Trophoblast cell (in vitro differentiated cells and primary cell): ENCODE measurements around the gene LRRC26.

ENCODE experiments used
- DNase-seq, 2 donors: peaks; one replicate each; pipeline ENCODE4 v3.0.0-alpha.2; 2016
- H2AFZ ChIP-seq: 2 replicates; pipeline ENCODE4 v1.6.1; 2013; ENCODE audit warnings: low read length, moderate library complexity, mild to moderate bottlenecking; ENCODE audit not compliant: insufficient read depth, poor library complexity
- H2AK5ac ChIP-seq: 2 replicates; pipeline ENCODE4 v1.6.1; 2013; ENCODE audit warnings: mild to moderate bottlenecking, low read length
- H2BK120ac ChIP-seq: 2 replicates; pipeline ENCODE4 v1.6.1; 2013; ENCODE audit warnings: low read length, mild to moderate bottlenecking, moderate library complexity; ENCODE audit not compliant: insufficient read depth, poor library complexity
- H2BK12ac ChIP-seq: 2 replicates; pipeline ENCODE4 v1.6.1; 2013; ENCODE audit warnings: mild to moderate bottlenecking, low read length, moderate library complexity
- H2BK5ac ChIP-seq: 2 replicates; pipeline ENCODE4 v1.6.1; 2013; ENCODE audit warnings: low read length, low read depth, moderate library complexity, mild to moderate bottlenecking; ENCODE audit not compliant: poor library complexity
- H3K14ac ChIP-seq: 2 replicates; pipeline ENCODE4 v1.6.1; 2013; ENCODE audit warnings: mild to moderate bottlenecking, low read length
- H3K18ac ChIP-seq: 2 replicates; pipeline ENCODE4 v1.6.1; 2013; ENCODE audit warnings: mild to moderate bottlenecking, low read length
- H3K23ac ChIP-seq: 2 replicates; pipeline ENCODE4 v1.6.1; 2013; ENCODE audit warnings: low read length
- H3K27ac ChIP-seq: 2 replicates; pipeline ENCODE4 v1.5.1; 2013; ENCODE audit warnings: low read depth, mild to moderate bottlenecking, inconsistent platforms, low read length, moderate library complexity
- H3K27me3 ChIP-seq: 2 replicates; pipeline ENCODE4 v1.6.1; 2013; ENCODE audit warnings: inconsistent platforms, mild to moderate bottlenecking, low read length, moderate library complexity; ENCODE audit not compliant: insufficient read depth
- H3K36me3 ChIP-seq, 2 experiments: 1 replicate in 1 of 2; 2 replicates in 1 of 2; pipeline ENCODE4 v1.6.1; 2013; ENCODE audit warnings: low read length in 2 of 2, mild to moderate bottlenecking in 2 of 2, moderate library complexity in 1 of 2; ENCODE audit not compliant: insufficient read depth in 2 of 2, control insufficient read depth in 1 of 2
- H3K4ac ChIP-seq: 2 replicates; pipeline ENCODE4 v1.6.1; 2013; ENCODE audit warnings: low read depth, mild to moderate bottlenecking, low read length, moderate library complexity
- H3K4me1 ChIP-seq, 2 experiments: 1 replicate in 1 of 2; 2 replicates in 1 of 2; pipeline ENCODE4 v1.6.1; 2013; ENCODE audit warnings: low read length in 2 of 2, mild to moderate bottlenecking in 2 of 2, moderate library complexity in 1 of 2; ENCODE audit not compliant: insufficient read depth in 2 of 2, control insufficient read depth in 1 of 2
- H3K4me2 ChIP-seq: 2 replicates; pipeline ENCODE4 v1.6.1; 2013; ENCODE audit warnings: inconsistent platforms, mild to moderate bottlenecking, low read length, moderate library complexity
- H3K4me3 ChIP-seq: 2 replicates; pipeline ENCODE4 v1.5.1; 2013; ENCODE audit warnings: mild to moderate bottlenecking, low read depth, low read length, inconsistent platforms
- H3K79me1 ChIP-seq: one replicate; pipeline ENCODE4 v1.6.1; 2013; ENCODE audit warnings: low read length
- H3K79me2 ChIP-seq: 2 replicates; pipeline ENCODE4 v1.6.1; 2013; ENCODE audit warnings: low read length, mild to moderate bottlenecking; ENCODE audit not compliant: control insufficient read depth, insufficient read depth, poor library complexity
- H3K9ac ChIP-seq: 2 replicates; pipeline ENCODE4 v1.6.1; 2013; ENCODE audit warnings: mild to moderate bottlenecking, low read length
- H3K9me3 ChIP-seq: 2 replicates; pipeline ENCODE4 v1.6.1; 2013; ENCODE audit warnings: low read depth, mild to moderate bottlenecking, control low read depth, inconsistent platforms, low read length; ENCODE audit not compliant: insufficient read depth
- H4K12ac ChIP-seq: 2 replicates; pipeline ENCODE4 v1.6.1; 2013; ENCODE audit warnings: low read depth, mild to moderate bottlenecking, low read length, moderate library complexity
- H4K8ac ChIP-seq: 2 replicates; pipeline ENCODE4 v1.6.1; 2013; ENCODE audit warnings: low read depth, mild to moderate bottlenecking, low read length, moderate library complexity
- H4K91ac ChIP-seq: one replicate; pipeline ENCODE4 v1.6.1; 2013; ENCODE audit warnings: low read depth, mild to moderate bottlenecking, low read length, moderate library complexity
- WGBS: extraction: QIAGEN DNeasy Blood & Tissue Kit; methylation state at CpG from one replicate; pipeline ENCODE4 v1.1.7; 2013; ENCODE audit warnings: missing lambda C conversion rate; ENCODE audit not compliant: insufficient read length, insufficient coverage; ENCODE audit errors: extremely low coverage; 5-methylcytosine and 5-hydroxymethylcytosine counted together

The LRRC26 gene

DNA sequence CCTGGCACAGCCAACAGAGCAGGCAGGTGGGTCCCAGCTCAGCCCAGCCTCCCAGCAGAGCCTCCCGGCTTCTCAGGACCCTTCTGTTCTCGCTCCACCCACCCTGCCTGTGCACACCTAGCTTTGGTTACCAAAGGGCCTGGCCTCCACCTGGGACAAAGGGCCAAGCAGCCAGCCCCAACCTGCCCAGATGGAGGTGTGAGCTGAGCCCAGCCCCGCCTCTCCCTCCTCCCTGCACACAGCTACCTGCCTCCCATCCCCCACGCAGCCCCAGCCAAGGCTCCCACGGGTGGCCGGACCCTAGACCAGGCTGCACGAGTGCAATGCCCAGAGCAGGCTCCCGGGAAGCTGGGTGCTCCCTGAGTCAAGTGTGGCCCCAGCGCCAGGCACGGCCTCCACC is 25.1 kb upstream of the LRRC26 start:
- no CpG with 5 or more reads among the region's 10 CpGs for whole genome bisulfite sequencing
- Histone ChIP-seq H3K14ac (no peak overlapping the region), H4K12ac (no peak overlapping the region), H3K4me2 (no peak overlapping the region), H3K27me3 (no peaks in the 10 kb centered on the region), H3K23ac (no peak overlapping the region), H2AFZ (no peak overlapping the region), H3K9ac (no peak overlapping the region), H3K9me3 (no peaks in the 10 kb centered on the region), H3K79me2 (no peaks in the 10 kb centered on the region), H3K4me3 (no peak overlapping the region), H2AK5ac (no peak overlapping the region), H3K27ac (no peak overlapping the region), H3K36me3 (peaks cover 24 to 28% of the 10 kb centered on the region in 2 experiments), H3K4me1 (peaks cover 9 to 25% of the 10 kb centered on the region in 2 experiments), H3K79me1 (no peaks in the 10 kb centered on the region), H2BK5ac (no peak overlapping the region), H2BK12ac (no peak overlapping the region), H4K91ac (no peak overlapping the region), H4K8ac (no peak overlapping the region), H3K4ac (no peak overlapping the region), H3K18ac (no peak overlapping the region), H2BK120ac (no peak overlapping the region)
- DNase-seq = no peak

DNA sequence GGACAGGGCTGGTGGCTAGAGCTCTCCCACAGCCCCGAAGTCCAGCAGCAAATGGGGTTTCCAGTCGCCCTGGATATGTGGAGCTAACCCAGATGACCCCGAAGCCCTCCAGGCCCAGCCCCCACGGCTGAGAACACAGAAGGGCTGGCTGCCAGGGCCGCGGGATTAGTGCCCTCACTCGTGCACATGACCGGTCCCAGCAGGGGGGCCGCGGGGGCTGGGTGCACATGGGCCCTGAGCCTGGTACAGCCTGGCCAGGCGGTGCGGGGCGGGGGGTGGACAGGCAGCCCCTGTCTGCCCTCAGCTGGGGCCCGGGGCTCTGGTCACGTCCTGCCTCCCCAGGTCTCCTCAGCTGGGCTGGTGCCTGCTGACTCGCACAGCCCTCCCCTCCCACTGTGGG is 24.5 kb upstream of the LRRC26 start:
- no peak overlapping the region for H3K4ac ChIP-seq
- no peaks in the 10 kb centered on the region for H3K79me1 ChIP-seq
- peaks cover 27 to 31% of the 10 kb centered on the region in 2 experiments for H3K36me3 ChIP-seq
- no peak overlapping the region for H2AK5ac ChIP-seq
- H2BK120ac ChIP-seq = no peak overlapping the region
- no peak overlapping the region for H3K4me3 ChIP-seq
- no peaks in the 10 kb centered on the region for H3K9me3 ChIP-seq
- H4K12ac ChIP-seq = no peak overlapping the region
- no peaks in the 10 kb centered on the region for H3K27me3 ChIP-seq
- H4K91ac ChIP-seq = no peak overlapping the region
- no peak overlapping the region for H2BK5ac ChIP-seq
- peaks cover 14 to 27% of the 10 kb centered on the region in 2 experiments for H3K4me1 ChIP-seq
- H3K18ac ChIP-seq = no peak overlapping the region
- no peak overlapping the region for H3K9ac ChIP-seq
- WGBS = no CpG with 5 or more reads among the region's 16 CpGs
- H4K8ac ChIP-seq = no peak overlapping the region
- no peak overlapping the region for H2AFZ ChIP-seq
- peaks cover 2% of the 10 kb centered on the region for H3K79me2 ChIP-seq
- no peak overlapping the region for H2BK12ac ChIP-seq
- no peak overlapping the region for H3K14ac ChIP-seq
- no peak for DNase-seq
- no peak overlapping the region for H3K23ac ChIP-seq
- H3K27ac ChIP-seq = no peak overlapping the region
- H3K4me2 ChIP-seq = no peak overlapping the region

DNA sequence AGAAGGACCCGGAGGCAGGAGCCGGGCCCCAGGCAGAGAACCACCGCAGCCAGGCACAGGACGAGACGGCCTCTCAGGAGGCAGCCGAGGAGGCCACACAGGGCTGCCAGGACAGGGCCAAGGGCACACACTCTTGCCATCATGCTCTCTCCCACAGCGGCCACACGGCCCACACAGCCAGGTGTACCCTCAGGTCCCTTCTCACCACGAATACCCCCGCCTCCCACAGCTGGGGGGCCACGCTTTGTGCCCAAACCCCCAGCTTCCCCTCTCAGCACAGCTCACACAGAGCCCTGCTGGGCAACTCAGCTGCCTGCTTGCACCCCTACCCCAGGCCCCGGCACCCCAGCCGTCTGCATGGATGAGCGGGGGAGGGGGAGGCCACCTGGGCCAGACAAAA is 23.9 kb upstream of the LRRC26 start:
- Histone ChIP-seq H2BK120ac (no peak overlapping the region), H3K4me2 (no peak overlapping the region), H3K4me1 (peaks cover 15 to 23% of the 10 kb centered on the region in 2 experiments), H3K4ac (no peak overlapping the region), H2BK12ac (no peak overlapping the region), H3K27me3 (no peaks in the 10 kb centered on the region), H3K27ac (no peak overlapping the region), H4K12ac (no peak overlapping the region), H4K91ac (no peak overlapping the region), H3K36me3 (peaks cover 27 to 31% of the 10 kb centered on the region in 2 experiments), H3K79me1 (no peaks in the 10 kb centered on the region), H4K8ac (no peak overlapping the region), H3K9me3 (no peaks in the 10 kb centered on the region), H2BK5ac (no peak overlapping the region), H3K18ac (no peak overlapping the region), H3K23ac (no peak overlapping the region), H3K4me3 (no peak overlapping the region), H3K14ac (no peak overlapping the region), H2AFZ (no peak overlapping the region), H2AK5ac (no peak overlapping the region), H3K79me2 (peaks cover 2% of the 10 kb centered on the region), H3K9ac (no peak overlapping the region)
- WGBS = no CpG with 5 or more reads among the region's 14 CpGs
- no peak for DNase-seq

DNA sequence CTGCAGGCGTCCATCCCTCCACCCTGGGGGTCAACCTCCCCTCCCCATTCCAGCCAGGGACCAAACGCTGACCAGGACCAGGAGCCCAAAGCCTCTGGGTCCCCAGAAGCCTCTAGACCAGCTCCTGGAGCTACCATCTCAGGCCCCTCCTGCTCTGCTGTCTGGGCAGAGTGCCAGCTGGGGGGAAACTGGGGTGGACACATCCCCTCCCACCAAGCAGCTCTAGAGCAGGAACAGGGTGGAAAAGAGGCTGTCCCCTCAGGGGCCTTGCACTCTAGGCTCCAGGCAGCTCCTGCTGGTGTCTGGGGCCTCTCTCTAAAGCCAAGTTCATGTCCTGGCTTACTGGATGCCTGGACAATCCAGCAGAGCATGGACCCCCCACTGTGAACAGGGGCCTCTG is 23.0 kb upstream of the LRRC26 start:
- Histone ChIP-seq H2BK5ac (no peak overlapping the region), H3K23ac (no peak overlapping the region), H2AFZ (no peak overlapping the region), H2AK5ac (no peak overlapping the region), H3K14ac (no peak overlapping the region), H2BK120ac (no peak overlapping the region), H3K27ac (no peak overlapping the region), H3K9ac (no peak overlapping the region), H3K18ac (no peak overlapping the region), H4K12ac (no peak overlapping the region), H3K4ac (no peak overlapping the region), H3K4me2 (no peak overlapping the region), H3K79me1 (peaks cover 5% of the 10 kb centered on the region), H3K9me3 (no peaks in the 10 kb centered on the region), H4K8ac (no peak overlapping the region), H3K4me1 (peaks cover 9 to 15% of the 10 kb centered on the region in 2 experiments), H3K36me3 (peaks cover 27 to 31% of the 10 kb centered on the region in 2 experiments), H4K91ac (no peak overlapping the region), H3K27me3 (no peaks in the 10 kb centered on the region), H2BK12ac (no peak overlapping the region), H3K4me3 (no peak overlapping the region), H3K79me2 (peaks cover 8% of the 10 kb centered on the region)
- no peak for DNase-seq
- WGBS = no CpG with 5 or more reads among the region's 2 CpGs
